Measurements from ENCODE around the gene LRRC8D.

DNA sequence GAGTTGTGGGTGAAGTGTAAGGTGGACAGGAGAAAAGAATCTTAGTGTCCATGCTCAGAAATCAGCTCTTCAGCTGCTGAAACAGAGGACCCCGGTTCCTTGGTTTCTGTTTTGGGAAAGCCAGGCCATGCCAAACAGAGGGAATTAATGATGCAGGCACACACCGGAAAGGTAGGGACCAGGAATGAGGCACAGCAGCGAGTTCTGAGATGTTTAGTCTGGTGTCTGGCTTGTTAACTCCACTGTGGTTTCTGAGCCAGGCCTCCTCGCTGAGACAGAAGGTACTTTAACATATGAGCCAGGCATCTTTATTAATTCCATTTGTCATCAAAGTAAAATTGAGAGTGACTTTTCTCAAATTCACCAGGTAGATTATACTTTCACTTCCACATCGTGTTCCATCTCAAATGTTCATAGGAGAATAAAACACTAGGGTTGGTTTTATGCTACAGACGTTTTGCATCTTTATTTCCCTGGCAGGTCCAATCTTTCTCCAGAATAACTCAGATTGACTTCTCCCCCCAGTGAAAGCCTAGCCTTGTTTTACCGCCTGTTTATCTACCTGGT is 23.5 kb downstream of the LRRC8D start:
- no peak for TF ChIP-seq ZNF8 (CRISPR knock-in tag; IDR thresholded peaks at IDR 0.05)
- no peak for TF ChIP-seq ZFP30 (CRISPR knock-in tag; IDR thresholded peaks at IDR 0.05)
- no peak for TF ChIP-seq ZFP3 (CRISPR knock-in tag; IDR thresholded peaks at IDR 0.05)
- TF ChIP-seq ARNTL (CRISPR knock-in tag; IDR thresholded peaks at IDR 0.05; ENCODE audit: borderline replicate concordance, low read depth): no peak
- TF ChIP-seq, protein P1, sequence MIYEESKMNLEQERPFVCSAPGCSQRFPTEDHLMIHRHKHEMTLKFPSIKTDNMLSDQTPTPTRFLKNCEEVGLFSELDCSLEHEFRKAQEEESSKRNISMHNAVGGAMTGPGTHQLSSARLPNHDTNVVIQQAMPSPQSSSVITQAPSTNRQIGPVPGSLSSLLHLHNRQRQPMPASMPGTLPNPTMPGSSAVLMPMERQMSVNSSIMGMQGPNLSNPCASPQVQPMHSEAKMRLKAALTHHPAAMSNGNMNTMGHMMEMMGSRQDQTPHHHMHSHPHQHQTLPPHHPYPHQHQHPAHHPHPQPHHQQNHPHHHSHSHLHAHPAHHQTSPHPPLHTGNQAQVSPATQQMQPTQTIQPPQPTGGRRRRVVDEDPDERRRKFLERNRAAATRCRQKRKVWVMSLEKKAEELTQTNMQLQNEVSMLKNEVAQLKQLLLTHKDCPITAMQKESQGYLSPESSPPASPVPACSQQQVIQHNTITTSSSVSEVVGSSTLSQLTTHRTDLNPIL (CRISPR knock-in tag; IDR thresholded peaks at IDR 0.05; ENCODE audit: low read depth): no peak
- TF ChIP-seq TCF4 (CRISPR knock-in tag; IDR thresholded peaks at IDR 0.05; ENCODE audit: borderline replicate concordance): no peak
- no peak for TF ChIP-seq ZNF70 (CRISPR knock-in tag; IDR thresholded peaks at IDR 0.05)

Measured in SK-N-SH treated with all-trans-retinoic acid at 6 μM for 48 hours (cell line).